Activated T-cell treated with anti-CD3 and anti-CD28 coated beads, Interleukin-2, amount 50 U/mL, for 1 hour (primary cell): ENCODE measurements around the gene RNF114.
"Not testable (repeated sequence)": the region's sequence is repeated elsewhere in the genome, so short reads cannot be mapped to it uniquely, and the experiment has no call there.

Source experiments
- DNase-seq: peaks from one replicate; pipeline ENCODE4 v3.0.0-alpha.2; 2020

RNF114 gene

GRCh38 chr20:49965781-49966305 lies 29.6 kb downstream of the RNF114 start:
- DNase-seq = no peak

DNA sequence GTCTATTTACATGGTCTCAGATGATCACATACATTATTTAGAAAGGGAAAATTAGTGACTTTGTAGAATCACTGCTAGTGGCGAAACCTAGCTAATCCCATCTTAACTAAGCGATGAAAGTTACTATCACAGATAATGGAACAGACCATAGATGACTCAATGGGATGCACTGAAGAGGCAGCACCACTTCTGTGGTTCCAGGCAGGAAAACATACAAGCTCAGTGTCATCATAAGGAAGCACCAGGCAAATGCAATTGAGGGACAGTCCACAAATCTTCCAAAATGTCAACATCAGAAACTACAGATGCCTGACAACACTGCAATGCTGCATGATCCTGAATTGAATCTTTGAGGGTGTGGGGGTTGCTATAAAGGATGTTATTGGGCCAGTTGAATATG lies 30.7 kb downstream of the RNF114 start:
- DNase-seq = no peak

DNA sequence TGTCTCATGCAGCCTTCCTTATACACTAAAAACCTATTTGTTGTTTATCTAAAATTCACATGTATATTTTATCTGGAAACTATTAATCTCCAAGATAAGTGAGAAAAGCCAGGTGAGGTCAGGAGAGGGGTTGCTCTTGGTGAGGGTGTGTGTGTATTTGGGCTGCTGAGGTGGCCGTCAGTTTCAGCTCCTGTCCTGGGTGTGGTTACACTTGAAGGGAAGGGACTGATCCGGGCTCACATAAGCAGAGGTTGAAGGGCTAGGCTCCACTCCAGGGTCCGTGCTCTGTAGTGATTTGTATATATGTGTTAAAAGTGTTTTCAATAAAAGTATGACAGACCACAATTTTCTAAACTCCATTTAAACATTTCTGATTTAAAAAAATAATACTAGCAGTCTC lies 33.0 kb downstream of the RNF114 start:
- DNase-seq = no peak

DNA sequence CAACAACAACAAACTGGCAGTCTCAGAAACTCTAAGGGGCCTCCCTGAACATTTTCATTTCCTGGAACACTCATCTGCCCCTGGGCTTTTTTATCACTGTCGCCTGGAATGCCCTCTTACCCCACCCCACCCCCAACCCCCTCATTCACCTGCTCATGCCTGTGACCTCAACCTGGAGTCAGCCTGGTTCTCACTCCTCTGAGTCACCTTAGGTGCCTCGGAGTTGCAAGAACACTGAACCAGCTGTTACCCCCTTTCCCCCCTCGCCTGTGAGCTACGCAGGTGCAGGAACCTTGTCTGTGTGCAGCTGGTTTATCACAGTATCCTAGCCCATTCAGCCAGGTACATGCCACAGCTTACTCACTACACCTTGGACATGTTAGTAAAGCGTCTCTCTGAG lies 33.7 kb downstream of the RNF114 start:
- no peak for DNase-seq

DNA sequence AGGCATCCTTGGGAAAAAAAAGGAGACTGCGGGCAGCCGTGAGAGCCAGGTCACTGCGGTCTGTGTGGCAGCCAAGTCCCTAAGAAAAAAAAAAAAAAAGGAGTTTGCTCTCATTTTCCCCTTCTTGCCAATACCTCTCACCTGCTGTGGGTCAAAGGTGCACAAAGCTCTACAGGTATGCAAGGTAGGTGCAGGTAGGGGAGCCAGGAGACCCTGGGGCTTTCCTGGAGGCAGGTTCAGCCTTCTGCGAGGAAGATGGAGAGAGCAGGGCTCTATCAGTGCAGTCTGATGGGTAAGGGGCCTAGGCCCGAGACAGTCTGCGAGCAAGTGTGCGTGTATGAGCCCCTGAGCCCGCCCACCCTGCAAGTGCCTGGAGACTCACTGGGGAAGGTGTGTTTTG lies 34.3 kb downstream of the RNF114 start:
- no peak for DNase-seq

GRCh38 chr20:49973981-49974380 lies 37.8 kb downstream of the RNF114 start:
- no peak for DNase-seq

GRCh38 chr20:49976542-49976941 lies 40.3 kb downstream of the RNF114 start:
- DNase-seq = no peak

- DNase-seq = not testable (repeated sequence)
Measured at GRCh38 chr20:49977740-49978139, 41.5 kb downstream of the RNF114 start.

DNA sequence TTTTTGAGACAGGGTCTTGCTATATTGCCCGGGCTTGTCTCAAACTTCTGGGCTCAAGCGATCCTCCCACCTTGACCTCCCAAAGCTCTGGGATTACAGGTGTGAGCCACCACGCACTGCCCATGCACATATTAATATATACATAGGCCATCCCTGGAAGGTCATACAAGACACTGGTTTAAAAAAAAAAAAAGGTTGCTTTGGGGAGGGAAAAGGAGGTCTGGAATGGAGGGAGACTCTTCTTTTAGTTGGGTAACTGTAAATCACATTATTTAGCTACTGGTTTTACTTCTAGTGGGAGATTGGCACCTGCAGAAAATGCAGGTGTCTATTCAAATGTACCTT lies 42.5 kb downstream of the RNF114 start:
- no peak for DNase-seq

GRCh38 chr20:49979030-49979832 lies 43.0 kb downstream of the RNF114 start:
- DNase-seq = peak; percentile 78

DNA sequence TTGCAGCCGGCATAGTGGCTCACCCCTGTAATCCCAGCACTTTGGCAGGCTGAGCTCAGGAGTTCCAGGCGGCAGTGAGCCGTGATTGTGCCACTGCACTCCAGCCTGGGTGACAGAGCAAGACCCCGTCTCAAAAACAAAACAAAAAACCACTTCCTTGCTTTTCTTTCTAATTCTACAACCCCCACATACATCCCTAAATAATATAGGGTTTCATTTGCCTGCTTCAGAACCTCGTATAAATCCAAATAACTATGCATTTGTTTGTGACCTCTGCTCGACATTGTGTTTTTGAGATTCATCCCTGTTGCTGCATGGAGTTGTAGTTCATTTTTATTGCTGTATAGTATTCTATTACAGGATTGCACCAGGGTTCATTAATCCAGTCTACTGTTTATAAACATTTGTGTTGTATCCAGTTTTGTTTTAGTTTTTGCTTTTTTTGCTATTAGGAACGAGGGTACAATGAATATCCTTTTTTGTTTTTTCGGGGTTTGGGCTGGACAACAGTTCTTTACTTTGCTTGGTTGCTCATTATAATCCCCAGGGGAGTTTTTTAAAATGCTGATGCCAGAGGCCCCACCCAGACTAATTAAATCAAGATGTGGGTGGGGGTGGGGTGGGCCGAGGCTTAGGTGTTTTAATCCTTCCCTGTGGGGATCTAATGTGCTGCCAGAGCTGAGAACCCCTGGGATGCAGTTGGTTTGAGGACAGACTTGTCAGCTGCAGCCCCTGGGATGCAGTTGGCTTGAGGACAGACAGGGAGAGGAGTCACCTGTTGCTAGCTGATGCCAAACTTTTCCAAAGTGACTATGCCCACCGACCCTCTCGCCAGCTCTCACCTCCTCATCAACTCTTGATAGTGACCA lies 44.2 kb downstream of the RNF114 start:
- DNase-seq = no peak

DNA sequence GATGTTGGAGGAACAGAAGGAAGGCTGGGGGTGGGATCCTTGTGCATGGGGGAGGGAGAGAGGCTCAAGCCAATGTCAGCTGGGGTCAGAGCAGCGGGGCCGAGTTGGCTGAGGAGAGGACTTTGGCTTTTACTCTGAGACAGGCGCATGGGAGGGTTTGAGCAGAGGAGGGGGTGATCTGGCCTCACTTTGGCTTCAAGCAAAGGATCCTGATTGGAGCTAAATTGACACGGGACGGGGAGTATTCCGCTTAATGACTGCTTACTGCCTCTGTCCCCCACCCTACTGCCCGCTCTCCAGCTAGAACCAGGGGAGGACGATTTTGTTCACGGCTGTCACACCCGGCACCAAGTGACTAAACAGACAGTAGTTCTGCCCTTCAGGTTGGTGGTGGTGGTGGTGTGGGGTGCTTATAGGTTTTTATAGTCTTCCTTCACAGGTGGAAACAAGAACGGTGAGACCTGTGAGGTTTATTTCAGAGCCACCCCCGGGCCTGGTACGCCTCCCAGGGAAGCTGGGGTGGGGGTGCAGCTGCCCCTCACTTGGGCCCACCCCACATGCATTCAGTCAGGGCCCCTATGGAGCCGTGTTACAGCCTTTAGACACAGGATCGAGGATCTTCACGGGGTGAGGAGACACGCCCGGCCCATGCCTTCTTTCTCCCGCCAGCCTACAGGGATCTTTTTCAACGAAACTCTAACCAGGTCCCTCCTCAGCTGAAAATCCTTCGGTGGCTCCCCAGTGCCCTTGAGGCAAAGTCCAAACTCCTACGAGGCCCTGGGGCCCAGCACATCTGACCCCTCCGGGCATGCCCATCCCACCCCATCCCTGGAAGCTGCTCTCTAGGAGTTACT lies 45.2 kb downstream of the RNF114 start:
- no peak for DNase-seq

GRCh38 chr20:49982072-49982345 lies 45.8 kb downstream of the RNF114 start:
- DNase-seq = no peak

- DNase-seq = peak; percentile 83
Measured at GRCh38 chr20:49982346-49983122, 46.3 kb downstream of the RNF114 start, which contains the start of gene SNAI1. SNAI1 (plus strand) TSS chr20:49982980; CDS start chr20:49983060, 80 bp downstream.

- no peak for DNase-seq
Measured at GRCh38 chr20:49983123-49983847, 47.1 kb downstream of the RNF114 start.

DNA sequence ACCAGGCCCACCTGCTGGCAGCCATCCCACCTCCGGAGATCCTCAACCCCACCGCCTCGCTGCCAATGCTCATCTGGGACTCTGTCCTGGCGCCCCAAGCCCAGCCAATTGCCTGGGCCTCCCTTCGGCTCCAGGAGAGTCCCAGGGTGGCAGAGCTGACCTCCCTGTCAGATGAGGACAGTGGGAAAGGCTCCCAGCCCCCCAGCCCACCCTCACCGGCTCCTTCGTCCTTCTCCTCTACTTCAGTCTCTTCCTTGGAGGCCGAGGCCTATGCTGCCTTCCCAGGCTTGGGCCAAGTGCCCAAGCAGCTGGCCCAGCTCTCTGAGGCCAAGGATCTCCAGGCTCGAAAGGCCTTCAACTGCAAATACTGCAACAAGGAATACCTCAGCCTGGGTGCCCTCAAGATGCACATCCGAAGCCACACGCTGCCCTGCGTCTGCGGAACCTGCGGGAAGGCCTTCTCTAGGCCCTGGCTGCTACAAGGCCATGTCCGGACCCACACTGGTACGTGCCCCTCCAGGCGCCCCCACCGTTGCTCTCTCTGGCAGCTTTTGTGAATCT lies 47.7 kb downstream of the RNF114 start:
- no peak for DNase-seq

DNA sequence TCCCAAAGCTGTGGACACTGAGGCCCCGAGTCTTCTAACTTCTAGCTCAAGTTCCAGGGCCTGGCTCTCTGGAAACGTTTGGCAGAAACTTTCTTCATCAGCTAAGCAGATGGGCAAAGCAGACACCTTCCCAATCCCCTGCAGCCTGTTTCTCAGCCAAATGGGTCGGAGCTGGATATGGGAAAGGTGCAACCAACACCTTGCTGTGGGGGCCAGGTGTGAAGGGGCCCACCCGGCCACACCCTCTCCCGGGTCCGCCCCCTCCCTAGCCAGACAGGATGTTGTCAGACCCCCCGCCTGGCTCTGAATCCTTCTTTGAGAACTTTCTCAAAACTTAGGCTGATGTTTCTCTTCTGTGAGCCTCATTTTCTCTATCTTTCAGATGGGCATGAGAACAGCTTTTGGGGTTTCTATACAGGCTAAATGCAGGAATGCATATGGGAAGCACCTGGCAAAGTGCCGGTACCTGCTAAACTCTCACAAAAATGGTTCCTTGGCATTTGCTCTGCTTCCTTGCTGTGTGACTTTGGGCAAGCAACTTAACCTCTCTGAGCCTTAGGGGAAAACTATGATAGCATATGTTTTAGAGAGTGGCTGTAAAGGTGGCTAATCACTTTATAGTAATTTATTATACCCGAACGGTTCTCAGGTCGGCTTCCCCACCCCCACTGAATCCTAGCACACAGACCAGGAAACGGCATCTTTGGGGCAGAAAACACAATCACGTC lies 48.4 kb downstream of the RNF114 start:
- no peak for DNase-seq

GRCh38 chr20:49985157-49985556 lies 49.0 kb downstream of the RNF114 start:
- no peak for DNase-seq

DNA sequence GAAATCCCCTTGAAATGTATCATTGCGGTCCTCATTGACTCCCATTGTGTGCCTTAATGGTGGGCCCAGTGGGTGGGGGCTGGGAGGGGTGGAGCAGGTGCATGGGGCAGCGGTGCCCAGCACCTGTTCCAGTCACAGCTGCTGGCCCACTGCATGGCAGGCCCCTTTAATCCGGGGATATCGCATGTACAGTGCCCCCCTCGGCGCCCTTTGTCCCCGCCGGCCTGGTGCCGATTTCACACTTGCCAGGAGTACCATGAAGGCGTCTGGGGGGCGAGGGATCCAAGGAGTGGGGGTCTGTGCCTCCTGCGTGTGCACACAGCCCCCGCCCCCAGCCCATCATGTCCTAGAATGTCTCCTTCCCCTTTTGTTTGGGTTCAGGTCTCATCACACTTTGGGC lies 49.4 kb downstream of the RNF114 start:
- no peak for DNase-seq

DNA sequence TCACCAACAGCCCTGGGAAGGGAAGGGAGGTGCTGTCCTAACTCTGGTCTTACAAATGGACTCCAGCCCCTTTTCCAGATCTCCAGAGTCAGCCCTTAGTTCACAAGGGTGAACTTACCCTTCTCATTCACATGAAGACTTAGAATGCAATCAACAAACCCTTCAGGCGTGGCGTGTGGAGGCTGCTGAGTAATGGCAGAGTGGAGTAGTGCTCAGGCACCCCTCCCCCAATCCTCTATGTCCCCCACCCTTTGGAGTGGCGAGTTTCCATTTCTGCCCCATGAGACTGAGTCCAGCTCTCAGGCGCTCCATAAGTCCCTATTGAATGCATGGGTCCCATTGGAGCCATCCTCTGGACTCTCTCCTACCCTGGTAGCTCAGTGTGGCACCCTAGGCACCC lies 49.9 kb downstream of the RNF114 start:
- DNase-seq = no peak
